CD4-positive, CD25-positive, alpha-beta regulatory T cell (primary cell): ENCODE results near the gene CXCL8. TPM values are rescaled to one million over a fixed set of nuclear protein-coding genes. Genes with fewer than 3 reads are reported as not detected.
"Not testable (repeated sequence)": the region's sequence is repeated elsewhere in the genome, so short reads cannot be mapped to it uniquely, and the experiment has no call there.

Experiments
- ATAC-seq, 2 donors: fragments of 150-1000 bp; cut with Tn5 transposase; one replicate each; pipeline ENCODE4 v1.10.0; 2021; ENCODE audit warnings: low read depth in 2 of 2, moderate number of reproducible peaks in 2 of 2, moderate library complexity in 1 of 2
- DNase-seq, 3 donors: peaks; one replicate each; pipeline versions ENCODE4 v3.0.0 to v3.0.0-alpha.2; 2012 to 2022; ENCODE audit warnings: mixed read lengths in 1 of 3
- H3K27ac ChIP-seq: one replicate; pipeline ENCODE4 v1.7.0; 2013; ENCODE audit warnings: mild to moderate bottlenecking, low read length; ENCODE audit not compliant: insufficient read depth, poor library complexity, severe bottlenecking
- H3K27me3 ChIP-seq: one replicate; pipeline ENCODE4 v1.7.0; 2013; ENCODE audit warnings: low read length; ENCODE audit not compliant: control insufficient read depth, insufficient read depth
- H3K36me3 ChIP-seq: one replicate; pipeline ENCODE4 v1.7.0; 2013; ENCODE audit warnings: mild to moderate bottlenecking, low read length, moderate library complexity; ENCODE audit not compliant: control insufficient read depth, insufficient read depth
- H3K4me1 ChIP-seq: 2 replicates; pipeline ENCODE4 v1.7.0; 2013; ENCODE audit warnings: mild to moderate bottlenecking, low read length; ENCODE audit not compliant: insufficient read depth, control insufficient read depth, poor library complexity, severe bottlenecking
- H3K4me3 ChIP-seq: one replicate; pipeline ENCODE4 v1.7.0; 2013; ENCODE audit warnings: low read depth, mild to moderate bottlenecking, low read length, moderate library complexity
- H3K9me3 ChIP-seq, 2 experiments: 1 replicate in 1 of 2; 2 replicates in 1 of 2; pipeline ENCODE4 v1.7.0; 2013; ENCODE audit warnings: low read length in 2 of 2, mild to moderate bottlenecking in 1 of 2, moderate library complexity in 1 of 2; ENCODE audit not compliant: control insufficient read depth in 2 of 2
- H3K27ac Mint-ChIP-seq, 3 donors: one replicate each; pipeline ENCODE4 v1.8.0; 2020 to 2022; ENCODE audit warnings: mild to moderate bottlenecking in 3 of 3, mixed read lengths in 3 of 3, moderate library complexity in 2 of 3
- H3K27me3 Mint-ChIP-seq: one replicate; pipeline ENCODE4 v1.8.0; 2022; ENCODE audit warnings: mild to moderate bottlenecking, mixed read lengths
- H3K36me3 Mint-ChIP-seq: one replicate; pipeline ENCODE4 v1.8.0; 2020; ENCODE audit warnings: mixed read lengths
- H3K4me1 Mint-ChIP-seq, 4 donors: one replicate each; pipeline ENCODE4 v1.8.0; 2020 to 2022; ENCODE audit warnings: mixed read lengths in 4 of 4, mild to moderate bottlenecking in 1 of 4
- H3K4me3 Mint-ChIP-seq, 4 donors: one replicate each; pipeline ENCODE4 v1.8.0; 2020 to 2022; ENCODE audit warnings: mild to moderate bottlenecking in 4 of 4, mixed read lengths in 4 of 4, moderate library complexity in 3 of 4
- H3K9me3 Mint-ChIP-seq, 7 donors: one replicate each; pipeline ENCODE4 v1.8.0; 2020 to 2022; ENCODE audit warnings: mixed read lengths in 7 of 7, mild to moderate bottlenecking in 3 of 7, moderate library complexity in 2 of 7
- polyA plus RNA-seq, 4 donors: library from polyadenylated mRNA; unstranded; fragments of 300-500 nt; fragmentation: Illumina TruSeq; gene quantifications; one replicate each; pipeline ENCODE4 v1.2.3, GENCODE V29; 2021
- total RNA-seq: library from RNA; stranded (reverse); gene quantifications from one replicate; pipeline ENCODE4 v1.2.3, GENCODE V29; 2022

Gene CXCL8
- total RNA-seq: 0.52 TPM
- under 1 TPM in 2 of 4 donors, not detected in 2; 0.14 to 0.31 TPM for polyA plus RNA-seq

GRCh38 chr4:73740353-73740778 is at the start of gene CXCL8:
Gene CXCL8, plus strand, starts transcription at chr4:73740569. Its CDS starts 90 bp downstream, at chr4:73740659.
- Histone ChIP-seq H3K27ac (no peak within 1 kb of the TSS), H3K9me3 (no peaks in the 10 kb centered on the region), H3K36me3 (no peaks in the 10 kb centered on the region), H3K4me3 (no peak within 1 kb of the TSS), H3K27me3 (no peaks in the 10 kb centered on the region), H3K4me1 (no peaks in the 10 kb centered on the region)
- ATAC-seq (peak in 1 of 2 donors; percentile 8), DNase-seq (no peak)
- H3K27me3 Mint-ChIP-seq: no peaks in the 10 kb centered on the region
- H3K4me1 Mint-ChIP-seq: no peaks in the 10 kb centered on the region
- peaks cover 0 to 6% (median 4%) of the 10 kb centered on the region in 7 donors for H3K9me3 Mint-ChIP-seq
- no peak within 1 kb of the TSS for H3K27ac Mint-ChIP-seq
- no peak within 1 kb of the TSS for H3K4me3 Mint-ChIP-seq
- H3K36me3 Mint-ChIP-seq: no peaks in the 10 kb centered on the region

- not testable (repeated sequence) for H3K27ac ChIP-seq, ATAC-seq, H3K36me3 Mint-ChIP-seq, H3K4me3 ChIP-seq, DNase-seq, H3K9me3 Mint-ChIP-seq, H3K27me3 ChIP-seq, H3K4me1 ChIP-seq, H3K4me3 Mint-ChIP-seq, H3K9me3 ChIP-seq, H3K27ac Mint-ChIP-seq, H3K36me3 ChIP-seq, H3K4me1 Mint-ChIP-seq, H3K27me3 Mint-ChIP-seq
Observed at GRCh38 chr4:73691201-73691600, 49.2 kb upstream of the CXCL8 start.

- Mint-ChIP-seq H3K4me3 (no peak overlapping the region), H3K27ac (no peak overlapping the region), H3K27me3 (no peaks in the 10 kb centered on the region), H3K9me3 (peaks cover 1 to 6% (median 3%) of the 10 kb centered on the region in 7 donors), H3K4me1 (no peaks in the 10 kb centered on the region), H3K36me3 (no peaks in the 10 kb centered on the region)
- Histone ChIP-seq H3K27me3 (no peaks in the 10 kb centered on the region), H3K36me3 (no peaks in the 10 kb centered on the region), H3K4me3 (no peak overlapping the region), H3K4me1 (no peaks in the 10 kb centered on the region), H3K9me3 (no peaks in the 10 kb centered on the region), H3K27ac (no peak overlapping the region)
- DNase-seq (no peak), ATAC-seq (no peak)
Observed at GRCh38 chr4:73691759-73692158, 48.6 kb upstream of the CXCL8 start.

- H3K27ac Mint-ChIP-seq: no peak overlapping the region
- no peak for ATAC-seq
- no peaks in the 10 kb centered on the region for H3K4me1 ChIP-seq
- H3K36me3 ChIP-seq: no peaks in the 10 kb centered on the region
- H3K4me3 Mint-ChIP-seq: no peak overlapping the region
- peaks cover 1 to 6% (median 3%) of the 10 kb centered on the region in 7 donors for H3K9me3 Mint-ChIP-seq
- no peaks in the 10 kb centered on the region for H3K4me1 Mint-ChIP-seq
- no peak overlapping the region for H3K4me3 ChIP-seq
- no peaks in the 10 kb centered on the region for H3K9me3 ChIP-seq
- no peak for DNase-seq
- no peaks in the 10 kb centered on the region for H3K36me3 Mint-ChIP-seq
- H3K27ac ChIP-seq: no peak overlapping the region
- no peaks in the 10 kb centered on the region for H3K27me3 ChIP-seq
- H3K27me3 Mint-ChIP-seq: no peaks in the 10 kb centered on the region
Observed at GRCh38 chr4:73692254-73692653, 48.1 kb upstream of the CXCL8 start.

- no peaks in the 10 kb centered on the region for H3K36me3 ChIP-seq
- H3K4me3 ChIP-seq: no peak overlapping the region
- no peaks in the 10 kb centered on the region for H3K9me3 ChIP-seq
- ATAC-seq (no peak), DNase-seq (no peak)
- Mint-ChIP-seq H3K4me3 (no peak overlapping the region), H3K27me3 (no peaks in the 10 kb centered on the region), H3K27ac (no peak overlapping the region), H3K36me3 (no peaks in the 10 kb centered on the region), H3K9me3 (peaks cover 1 to 6% (median 3%) of the 10 kb centered on the region in 7 donors), H3K4me1 (no peaks in the 10 kb centered on the region)
- H3K27me3 ChIP-seq: no peaks in the 10 kb centered on the region
- H3K27ac ChIP-seq: no peak overlapping the region
- no peaks in the 10 kb centered on the region for H3K4me1 ChIP-seq
Observed at GRCh38 chr4:73692701-73693100, 47.7 kb upstream of the CXCL8 start.

- Mint-ChIP-seq H3K4me1 (no peaks in the 10 kb centered on the region), H3K27ac (no peak overlapping the region), H3K36me3 (no peaks in the 10 kb centered on the region), H3K9me3 (peaks cover 0 to 6% (median 2%) of the 10 kb centered on the region in 7 donors), H3K4me3 (no peak overlapping the region), H3K27me3 (no peaks in the 10 kb centered on the region)
- H3K4me3 ChIP-seq: no peak overlapping the region
- H3K27ac ChIP-seq: no peak overlapping the region
- no peaks in the 10 kb centered on the region for H3K9me3 ChIP-seq
- DNase-seq: no peak
- no peaks in the 10 kb centered on the region for H3K27me3 ChIP-seq
- ATAC-seq: no peak
- no peaks in the 10 kb centered on the region for H3K36me3 ChIP-seq
- H3K4me1 ChIP-seq: no peaks in the 10 kb centered on the region
Observed at GRCh38 chr4:73693811-73694210, 46.6 kb upstream of the CXCL8 start.

- H3K9me3 Mint-ChIP-seq: peaks cover 0 to 2% (median 0%) of the 10 kb centered on the region in 7 donors
- H3K36me3 Mint-ChIP-seq: no peaks in the 10 kb centered on the region
- H3K27ac Mint-ChIP-seq: no peak overlapping the region
- no peak overlapping the region for H3K4me3 Mint-ChIP-seq
- Histone ChIP-seq H3K36me3 (no peaks in the 10 kb centered on the region), H3K4me3 (no peak overlapping the region), H3K9me3 (no peaks in the 10 kb centered on the region), H3K4me1 (no peaks in the 10 kb centered on the region), H3K27me3 (no peaks in the 10 kb centered on the region), H3K27ac (no peak overlapping the region)
- no peaks in the 10 kb centered on the region for H3K4me1 Mint-ChIP-seq
- DNase-seq: no peak
- no peak for ATAC-seq
- H3K27me3 Mint-ChIP-seq: no peaks in the 10 kb centered on the region
Observed at GRCh38 chr4:73698217-73698616, 42.2 kb upstream of the CXCL8 start.

- no peaks in the 10 kb centered on the region for H3K36me3 Mint-ChIP-seq
- Histone ChIP-seq H3K9me3 (no peaks in the 10 kb centered on the region), H3K27ac (no peak overlapping the region), H3K4me3 (no peak overlapping the region), H3K4me1 (no peaks in the 10 kb centered on the region), H3K36me3 (no peaks in the 10 kb centered on the region), H3K27me3 (no peaks in the 10 kb centered on the region)
- H3K27ac Mint-ChIP-seq: no peak overlapping the region
- ATAC-seq (no peak), DNase-seq (no peak)
- H3K27me3 Mint-ChIP-seq: no peaks in the 10 kb centered on the region
- H3K4me1 Mint-ChIP-seq: no peaks in the 10 kb centered on the region
- peaks cover 0 to 2% (median 0%) of the 10 kb centered on the region in 7 donors for H3K9me3 Mint-ChIP-seq
- H3K4me3 Mint-ChIP-seq: no peak overlapping the region
Observed at GRCh38 chr4:73701116-73701515, 39.3 kb upstream of the CXCL8 start.
